SK-N-SH treated with all-trans-retinoic acid at 6 μM for 48 hours (cell line): Measurements from ENCODE around the gene TMEM156.

Experiments used
- ARNTL ChIP-seq: fragments of 450-650 bp; formaldehyde crosslinking; IDR thresholded peaks from 2 replicates; pipeline ENCODE4 v1.5.0; 2020; ENCODE audit warnings: low read depth, mild to moderate bottlenecking, moderate library complexity, borderline replicate concordance
- CREB5 ChIP-seq: fragments of 250-450 bp; sonication (Bioruptor Pico); IDR thresholded peaks from 2 replicates; pipeline ENCODE4 v1.5.1; 2020; ENCODE audit warnings: low read depth, mild to moderate bottlenecking, moderate library complexity
- ISL1 ChIP-seq: fragments of 250-450 bp; sonication (Bioruptor Pico); IDR thresholded peaks from 2 replicates; pipeline ENCODE4 v2.1.2; 2022; ENCODE audit warnings: mild to moderate bottlenecking, moderate library complexity
- RARB ChIP-seq: fragments of 250-450 bp; sonication (Bioruptor Pico); IDR thresholded peaks from 2 replicates; pipeline ENCODE4 v1.8.0; 2021; ENCODE audit warnings: mild to moderate bottlenecking, moderate library complexity
- TF ChIP-seq, protein P1 (sequence below): fragments of 250-450 bp; sonication (Bioruptor Pico); IDR thresholded peaks from 2 replicates; pipeline ENCODE4 v1.5.0; 2020; ENCODE audit warnings: mild to moderate bottlenecking, moderate library complexity

DNA sequence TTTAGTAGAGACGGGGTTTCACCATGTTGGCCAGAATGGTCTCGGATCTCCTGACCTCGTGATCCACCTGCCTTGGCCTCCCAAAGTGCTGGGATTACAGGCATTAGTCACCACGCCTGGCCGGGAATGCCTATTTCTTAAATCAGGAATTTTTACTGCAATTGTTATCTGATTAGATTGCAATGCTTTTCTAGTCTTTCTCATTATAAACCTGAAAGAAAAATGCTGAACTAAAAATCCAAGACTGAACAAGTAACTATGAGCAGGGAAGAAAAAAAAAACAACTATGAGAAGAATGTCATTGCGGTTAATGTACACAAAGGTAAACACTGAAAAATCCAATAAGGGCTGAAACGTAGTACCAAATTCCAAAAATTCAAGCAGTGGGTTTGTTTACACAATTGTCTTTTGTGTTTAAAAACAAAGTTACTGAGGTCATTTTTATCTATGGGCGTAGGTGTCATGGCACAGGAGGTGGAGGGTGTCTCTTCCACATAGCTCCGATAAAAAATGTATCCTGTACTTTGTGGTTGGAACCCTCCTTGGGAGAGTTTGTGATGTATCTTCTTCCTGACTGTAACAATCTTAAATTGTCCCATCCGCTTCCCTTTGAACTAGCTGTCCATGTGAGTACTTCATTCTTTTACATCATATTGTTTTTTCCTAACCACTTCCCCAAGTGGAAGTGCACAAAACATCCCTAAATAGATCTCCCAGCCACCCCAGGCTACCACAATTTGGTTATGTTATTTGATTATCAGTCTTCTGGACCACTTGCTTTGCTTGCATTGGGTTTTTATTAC, 11.1 kb upstream of the TMEM156 start:
- TF ChIP-seq ARNTL (CRISPR knock-in tag) (no peak), ISL1 (CRISPR knock-in tag) (peak; percentile 37; the same call in 1 of the 2 replicates), RARB (CRISPR knock-in tag) (no peak), CREB5 (CRISPR knock-in tag) (no peak)
- TF ChIP-seq, protein P1, sequence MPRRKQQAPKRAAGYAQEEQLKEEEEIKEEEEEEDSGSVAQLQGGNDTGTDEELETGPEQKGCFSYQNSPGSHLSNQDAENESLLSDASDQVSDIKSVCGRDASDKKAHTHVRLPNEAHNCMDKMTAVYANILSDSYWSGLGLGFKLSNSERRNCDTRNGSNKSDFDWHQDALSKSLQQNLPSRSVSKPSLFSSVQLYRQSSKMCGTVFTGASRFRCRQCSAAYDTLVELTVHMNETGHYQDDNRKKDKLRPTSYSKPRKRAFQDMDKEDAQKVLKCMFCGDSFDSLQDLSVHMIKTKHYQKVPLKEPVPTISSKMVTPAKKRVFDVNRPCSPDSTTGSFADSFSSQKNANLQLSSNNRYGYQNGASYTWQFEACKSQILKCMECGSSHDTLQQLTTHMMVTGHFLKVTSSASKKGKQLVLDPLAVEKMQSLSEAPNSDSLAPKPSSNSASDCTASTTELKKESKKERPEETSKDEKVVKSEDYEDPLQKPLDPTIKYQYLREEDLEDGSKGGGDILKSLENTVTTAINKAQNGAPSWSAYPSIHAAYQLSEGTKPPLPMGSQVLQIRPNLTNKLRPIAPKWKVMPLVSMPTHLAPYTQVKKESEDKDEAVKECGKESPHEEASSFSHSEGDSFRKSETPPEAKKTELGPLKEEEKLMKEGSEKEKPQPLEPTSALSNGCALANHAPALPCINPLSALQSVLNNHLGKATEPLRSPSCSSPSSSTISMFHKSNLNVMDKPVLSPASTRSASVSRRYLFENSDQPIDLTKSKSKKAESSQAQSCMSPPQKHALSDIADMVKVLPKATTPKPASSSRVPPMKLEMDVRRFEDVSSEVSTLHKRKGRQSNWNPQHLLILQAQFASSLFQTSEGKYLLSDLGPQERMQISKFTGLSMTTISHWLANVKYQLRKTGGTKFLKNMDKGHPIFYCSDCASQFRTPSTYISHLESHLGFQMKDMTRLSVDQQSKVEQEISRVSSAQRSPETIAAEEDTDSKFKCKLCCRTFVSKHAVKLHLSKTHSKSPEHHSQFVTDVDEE (CRISPR knock-in tag): no peak
